Choroid plexus epithelial cell (primary cell): Measurements from ENCODE around the gene SNRPD2.

ENCODE experiments used
- DNase-seq: peaks from one replicate; pipeline ENCODE4 v3.0.0-alpha.2; 2010; ENCODE audit warnings: low read depth
- H3K4me3 ChIP-seq: 2 replicates; pipeline ENCODE4 v1.5.1; 2011; ENCODE audit warnings: low read depth, mild to moderate bottlenecking, control low read depth, low read length, moderate library complexity
- CTCF ChIP-seq: conservative IDR thresholded peaks from 2 replicates; pipeline ENCODE4 v1.5.1; 2011; ENCODE audit warnings: low read depth, mild to moderate bottlenecking, control low read depth, inconsistent platforms, low read length, moderate library complexity

Gene SNRPD2

GRCh38 chr19:45663800-45664199 lies 28.0 kb downstream of the SNRPD2 start:
- TF ChIP-seq CTCF = no peak
- no peak overlapping the region for H3K4me3 ChIP-seq
- DNase-seq = no peak

- TF ChIP-seq CTCF = no peak
- DNase-seq = no peak
- no peak overlapping the region for H3K4me3 ChIP-seq
These were observed 31.1 kb downstream of the SNRPD2 start for GRCh38 chr19:45660636-45661035.

- DNase-seq = no peak
- no peak for TF ChIP-seq CTCF
- no peak overlapping the region for H3K4me3 ChIP-seq
These were observed 32.5 kb downstream of the SNRPD2 start for GRCh38 chr19:45659096-45659729.

GRCh38 chr19:45657520-45658167 lies 34.1 kb downstream of the SNRPD2 start:
- no peak overlapping the region for H3K4me3 ChIP-seq
- no peak for DNase-seq
- no peak for TF ChIP-seq CTCF

- no peak overlapping the region for H3K4me3 ChIP-seq
- no peak for TF ChIP-seq CTCF
- DNase-seq = no peak
These were observed 36.7 kb downstream of the SNRPD2 start for GRCh38 chr19:45655073-45655472.

GRCh38 chr19:45653634-45654033 lies 38.1 kb downstream of the SNRPD2 start:
- no peak overlapping the region for H3K4me3 ChIP-seq
- DNase-seq = no peak
- TF ChIP-seq CTCF = no peak

- no peak for DNase-seq
- TF ChIP-seq CTCF = no peak
- no peak overlapping the region for H3K4me3 ChIP-seq
These were observed 41.0 kb downstream of the SNRPD2 start for GRCh38 chr19:45650722-45651121.
